Bronchial epithelial cell (primary cell): Measurements from ENCODE around the gene ADCY2. TPM values are rescaled to one million over a fixed set of nuclear protein-coding genes. Genes with fewer than 3 reads are reported as not detected.

Source experiments
- DNase-seq: peaks from one replicate; pipeline ENCODE4 v3.0.0-alpha.2; 2010; ENCODE audit warnings: low read depth
- FAIRE-seq: peaks from 2 replicates; lab custom pipeline; 2011; peaks lifted over from hg19 to GRCh38; lab: Jason Lieb, UNC
- H3K27me3 ChIP-seq: 2 replicates; pipeline ENCODE4 v1.5.1; 2011; ENCODE audit warnings: low read length; ENCODE audit not compliant: control insufficient read depth, insufficient read depth
- H3K36me3 ChIP-seq: 2 replicates; pipeline ENCODE4 v1.5.1; 2011; ENCODE audit warnings: low read length; ENCODE audit not compliant: control insufficient read depth, insufficient read depth
- H3K4me3 ChIP-seq: 2 replicates; pipeline ENCODE4 v1.5.1; 2011; ENCODE audit warnings: mild to moderate bottlenecking, low read depth, low read length, control low read depth
- CTCF ChIP-seq: IDR thresholded peaks from 2 replicates; pipeline ENCODE4 v1.5.1; 2011; ENCODE audit warnings: mild to moderate bottlenecking, moderate library complexity, low read length, control low read depth, inconsistent platforms; ENCODE audit not compliant: insufficient read depth, severe bottlenecking
- total RNA-seq: library from RNA; depleted of rRNA; stranded (reverse); fragments of >200 nt; gene quantifications from 2 replicates; pipeline ENCODE4 v1.2.1, GENCODE V29; 2014

ADCY2 gene
- total RNA-seq, 1 donor from 2014 or later = under 0.01 TPM

DNA sequence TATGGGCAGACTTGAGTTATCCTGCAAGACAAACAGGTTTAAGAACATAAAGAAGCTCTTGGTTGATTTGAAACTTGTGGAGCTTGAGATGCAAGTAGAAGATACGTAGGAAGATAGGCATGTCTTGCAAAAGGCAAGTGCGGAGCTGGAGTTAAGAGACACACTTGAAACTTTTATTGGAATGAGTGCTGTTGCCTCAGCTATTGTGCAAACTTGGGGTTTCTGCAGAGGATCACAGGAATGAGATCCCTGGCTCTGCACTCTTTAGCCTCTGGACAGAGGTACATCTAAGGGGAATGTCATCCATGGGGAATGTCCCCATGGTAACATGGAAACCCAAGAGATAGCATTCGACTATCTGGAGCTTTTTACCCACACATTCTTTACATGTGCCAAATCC is 121.1 kb downstream of the ADCY2 start:
- DNase-seq (no peak), FAIRE-seq (no peak)
- Histone ChIP-seq H3K36me3 (no peaks in the 10 kb centered on the region), H3K4me3 (no peak overlapping the region), H3K27me3 (no peaks in the 10 kb centered on the region)
- TF ChIP-seq CTCF = no peak

DNA sequence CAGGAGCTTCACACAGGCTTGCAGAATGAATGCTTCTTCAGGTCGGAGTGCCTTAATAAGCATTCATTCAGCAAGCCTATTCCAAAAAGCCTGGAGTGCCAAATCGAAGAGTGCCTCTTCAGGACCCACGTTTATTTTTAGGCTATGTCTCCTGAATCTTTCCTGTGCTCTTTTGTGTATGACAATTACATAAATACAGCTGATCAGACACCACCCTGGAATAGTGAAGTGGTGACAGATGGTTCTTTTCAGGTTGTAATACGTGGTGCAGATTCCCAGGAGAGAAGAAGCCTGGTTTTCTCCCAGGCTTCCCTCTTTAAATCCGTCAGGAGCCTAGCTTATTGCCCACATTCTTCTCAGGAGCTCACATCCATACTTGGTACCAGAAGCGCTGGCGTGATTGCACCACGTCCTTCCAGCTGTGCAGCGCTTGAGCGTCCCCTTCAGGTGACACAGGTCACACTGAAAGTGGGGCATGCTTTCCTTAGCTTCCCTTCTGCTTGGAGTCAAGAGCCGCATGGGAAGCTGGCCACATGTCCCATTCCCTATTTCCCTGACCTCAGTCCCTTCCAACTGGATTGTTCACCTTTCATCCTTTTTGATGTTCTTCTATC is 123.1 kb downstream of the ADCY2 start:
- Histone ChIP-seq H3K27me3 (no peaks in the 10 kb centered on the region), H3K36me3 (no peaks in the 10 kb centered on the region), H3K4me3 (no peak overlapping the region)
- TF ChIP-seq CTCF = no peak
- no peak for DNase-seq
- no peak for FAIRE-seq

DNA sequence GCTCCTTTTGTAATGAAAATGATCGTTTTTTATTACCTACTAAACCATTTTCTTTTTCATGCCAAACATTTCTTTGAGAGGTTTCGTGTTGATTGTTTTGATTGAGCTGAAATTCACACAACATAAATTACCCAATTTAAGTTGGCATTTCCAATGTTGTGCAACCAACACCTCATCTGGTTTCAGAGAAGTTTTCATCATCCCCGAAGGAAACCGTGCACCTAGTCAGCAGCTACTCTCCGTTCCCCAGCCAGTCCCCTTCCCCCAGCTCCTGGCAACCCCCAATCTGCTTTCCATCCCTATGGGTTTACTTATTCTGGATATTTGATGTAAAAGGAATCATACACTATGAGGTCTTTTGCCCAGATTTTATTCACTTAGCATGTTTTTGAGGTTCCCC is 123.6 kb downstream of the ADCY2 start:
- DNase-seq (no peak), FAIRE-seq (no peak)
- no peak for TF ChIP-seq CTCF
- H3K36me3 ChIP-seq = no peaks in the 10 kb centered on the region
- H3K4me3 ChIP-seq = no peak overlapping the region
- H3K27me3 ChIP-seq = no peaks in the 10 kb centered on the region

- DNase-seq = no peak
- no peaks in the 10 kb centered on the region for H3K27me3 ChIP-seq
- H3K4me3 ChIP-seq = no peak overlapping the region
- FAIRE-seq = no peak
- no peak for TF ChIP-seq CTCF
- H3K36me3 ChIP-seq = no peaks in the 10 kb centered on the region
These were observed 133.9 kb downstream of the ADCY2 start for GRCh38 chr5:7529880-7530279.

GRCh38 chr5:7533941-7534340 is 138.0 kb downstream of the ADCY2 start:
- Histone ChIP-seq H3K27me3 (no peaks in the 10 kb centered on the region), H3K36me3 (no peaks in the 10 kb centered on the region), H3K4me3 (no peak overlapping the region)
- DNase-seq = no peak
- no peak for TF ChIP-seq CTCF
- no peak for FAIRE-seq

DNA sequence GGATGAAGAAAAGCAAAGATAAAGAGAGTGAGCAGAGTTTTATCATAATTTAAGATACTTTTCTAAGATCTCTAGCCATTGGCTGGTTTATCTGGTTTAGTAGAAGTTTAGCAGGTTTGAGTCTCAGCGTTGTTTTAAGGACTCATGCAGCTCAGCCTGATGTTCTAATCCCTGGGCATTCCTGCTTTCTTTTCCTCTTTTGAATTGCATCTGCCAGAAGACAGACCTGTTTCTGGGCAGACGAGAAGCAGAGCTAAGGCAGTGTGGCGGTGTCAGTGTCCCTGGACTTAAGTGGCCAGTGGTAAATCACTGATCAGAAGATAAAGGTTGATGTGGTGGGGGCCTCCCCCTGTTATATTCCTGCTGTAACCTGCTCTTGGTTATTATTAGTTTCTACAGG is 138.6 kb downstream of the ADCY2 start:
- no peak for FAIRE-seq
- TF ChIP-seq CTCF = no peak
- no peak for DNase-seq
- no peaks in the 10 kb centered on the region for H3K27me3 ChIP-seq
- no peaks in the 10 kb centered on the region for H3K36me3 ChIP-seq
- H3K4me3 ChIP-seq = no peak overlapping the region
